H9 (cell line): Measurements from ENCODE around the gene NEURL1. TPM values are rescaled to one million over a fixed set of nuclear protein-coding genes. Genes with fewer than 3 reads are reported as not detected.

ENCODE experiments used
- DNase-seq: peaks from one replicate; pipeline ENCODE4 v3.0.0-alpha.2; 2017
- H2AFZ ChIP-seq: one replicate; pipeline ENCODE4 v1.6.1; 2013; ENCODE audit warnings: mild to moderate bottlenecking, low read length, control low read depth, moderate library complexity
- H2AK5ac ChIP-seq: 2 replicates; pipeline ENCODE4 v1.6.1; 2013; ENCODE audit warnings: low read length, control low read depth, mixed read lengths; ENCODE audit not compliant: insufficient read length
- H2BK120ac ChIP-seq: one replicate; pipeline ENCODE4 v1.6.1; 2013; ENCODE audit warnings: low read depth, mild to moderate bottlenecking, low read length, control low read depth, inconsistent platforms; ENCODE audit not compliant: poor library complexity, severe bottlenecking
- H2BK12ac ChIP-seq: 2 replicates; pipeline ENCODE4 v1.6.1; 2013; ENCODE audit warnings: low read length, control low read depth, mixed read lengths, low read depth; ENCODE audit not compliant: insufficient read length
- H2BK15ac ChIP-seq: 2 replicates; pipeline ENCODE4 v1.6.1; 2013; ENCODE audit warnings: low read depth, low read length, control low read depth
- H2BK20ac ChIP-seq: one replicate; pipeline ENCODE4 v1.6.1; 2013; ENCODE audit warnings: low read depth, mild to moderate bottlenecking, low read length, control low read depth, inconsistent platforms; ENCODE audit not compliant: poor library complexity, severe bottlenecking
- H2BK5ac ChIP-seq: 2 replicates; pipeline ENCODE4 v1.6.1; 2013; ENCODE audit warnings: low read length, control low read depth, mixed read lengths; ENCODE audit not compliant: insufficient read length
- H3K14ac ChIP-seq: 2 replicates; pipeline ENCODE4 v1.6.1; 2013; ENCODE audit warnings: low read length, control low read depth; ENCODE audit not compliant: insufficient read depth
- H3K18ac ChIP-seq: 2 replicates; pipeline ENCODE4 v1.6.1; 2013; ENCODE audit warnings: low read depth, mild to moderate bottlenecking, mixed read lengths, low read length, control low read depth; ENCODE audit not compliant: insufficient read length
- H3K23ac ChIP-seq: 2 replicates; pipeline ENCODE4 v1.6.1; 2013; ENCODE audit warnings: low read length, control low read depth, mixed read lengths, low read depth; ENCODE audit not compliant: insufficient read length
- H3K23me2 ChIP-seq: 2 replicates; pipeline ENCODE4 v1.6.1; 2013; ENCODE audit warnings: low read depth, mild to moderate bottlenecking, mixed read lengths, low read length, control low read depth; ENCODE audit not compliant: insufficient read length, poor library complexity, severe bottlenecking
- H3K27ac ChIP-seq: 2 replicates; pipeline ENCODE4 v1.5.1; 2013; ENCODE audit warnings: low read length, control low read depth, mixed read lengths, low read depth; ENCODE audit not compliant: insufficient read length
- H3K27me3 ChIP-seq: 2 replicates; pipeline ENCODE4 v1.6.1; 2013; ENCODE audit warnings: low read length, control low read depth, inconsistent platforms; ENCODE audit not compliant: insufficient read depth
- H3K4ac ChIP-seq: 2 replicates; pipeline ENCODE4 v1.6.1; 2013; ENCODE audit warnings: low read depth, mild to moderate bottlenecking, control low read depth, inconsistent platforms, low read length, moderate library complexity
- H3K4me1 ChIP-seq: 2 replicates; pipeline ENCODE4 v1.6.1; 2013; ENCODE audit warnings: low read length, control low read depth, inconsistent platforms; ENCODE audit not compliant: insufficient read depth
- H3K4me2 ChIP-seq: 2 replicates; pipeline ENCODE4 v1.6.1; 2013; ENCODE audit warnings: low read length, control low read depth, mixed read lengths; ENCODE audit not compliant: insufficient read length, insufficient read depth
- H3K56ac ChIP-seq: 2 replicates; pipeline ENCODE4 v1.6.1; 2013; ENCODE audit warnings: low read depth, mild to moderate bottlenecking, mixed read lengths, low read length, control low read depth; ENCODE audit not compliant: insufficient read length
- H3K79me1 ChIP-seq: 2 replicates; pipeline ENCODE4 v1.6.1; 2013; ENCODE audit warnings: low read depth, mild to moderate bottlenecking, moderate library complexity, low read length, control low read depth, inconsistent platforms; ENCODE audit not compliant: insufficient read depth, poor library complexity, severe bottlenecking
- H3K79me2 ChIP-seq: 2 replicates; pipeline ENCODE4 v1.6.1; 2013; ENCODE audit warnings: low read length, control low read depth, inconsistent platforms; ENCODE audit not compliant: insufficient read depth
- H3K9ac ChIP-seq: 2 replicates; pipeline ENCODE4 v1.6.1; 2013; ENCODE audit warnings: low read length, control low read depth, mixed read lengths; ENCODE audit not compliant: insufficient read length; ENCODE audit errors: extremely low read depth
- H3K9me3 ChIP-seq: one replicate; pipeline ENCODE4 v1.6.1; 2013; ENCODE audit warnings: low read depth, low read length, inconsistent platforms; ENCODE audit not compliant: control insufficient read depth
- H3T11ph ChIP-seq: one replicate; pipeline ENCODE4 v1.6.1; 2013; ENCODE audit warnings: mild to moderate bottlenecking, low read length, control low read depth, inconsistent platforms
- H4K20me1 ChIP-seq: one replicate; pipeline ENCODE4 v1.6.1; 2013; ENCODE audit not compliant: control insufficient read depth, insufficient read length, insufficient read depth
- H4K5ac ChIP-seq: 2 replicates; pipeline ENCODE4 v1.6.1; 2013; ENCODE audit warnings: low read depth, mild to moderate bottlenecking, mixed read lengths, low read length, control low read depth; ENCODE audit not compliant: insufficient read length
- H4K8ac ChIP-seq: replicated peaks from 2 replicates; pipeline ENCODE4 v1.6.1; 2013; ENCODE audit warnings: low read length, control low read depth, mixed read lengths, low read depth; ENCODE audit not compliant: insufficient read length
- H4K91ac ChIP-seq: 2 replicates; pipeline ENCODE4 v1.6.1; 2013; ENCODE audit warnings: low read depth, mild to moderate bottlenecking, moderate library complexity, mixed read lengths, low read length, control low read depth; ENCODE audit not compliant: insufficient read length
- H3K27ac Mint-ChIP-seq, 3 experiments: 2 replicates in 2 of 3; 3 replicates in 1 of 3; pipeline ENCODE4 v1.8.0; 2020 to 2021; ENCODE audit warnings: mixed read lengths in 3 of 3, mild to moderate bottlenecking in 1 of 3, moderate library complexity in 1 of 3
- H3K27me3 Mint-ChIP-seq: 2 replicates; pipeline ENCODE4 v1.8.0; 2021; ENCODE audit warnings: low read depth, mild to moderate bottlenecking, moderate library complexity, mixed read lengths
- H3K36me3 Mint-ChIP-seq, 3 experiments: 2 replicates in 2 of 3; 3 replicates in 1 of 3; pipeline ENCODE4 v1.8.0; 2020 to 2021; ENCODE audit warnings: low read depth in 3 of 3, mixed read lengths in 3 of 3; ENCODE audit not compliant: insufficient read depth in 1 of 3
- H3K4me1 Mint-ChIP-seq, 2 experiments: 2 replicates each; pipeline ENCODE4 v1.8.0; 2020; ENCODE audit warnings: mixed read lengths in 2 of 2
- H3K4me3 Mint-ChIP-seq, 2 experiments: 2 replicates in 1 of 2; 3 replicates in 1 of 2; pipeline ENCODE4 v1.8.0; 2020 to 2021; ENCODE audit warnings: mild to moderate bottlenecking in 2 of 2, mixed read lengths in 2 of 2, moderate library complexity in 1 of 2
- H3K9me3 Mint-ChIP-seq, 2 experiments: 2 replicates in 1 of 2; 3 replicates in 1 of 2; pipeline ENCODE4 v1.8.0; 2020; ENCODE audit warnings: mild to moderate bottlenecking in 2 of 2, mixed read lengths in 2 of 2, moderate library complexity in 1 of 2
- WGBS: extraction: QIAGEN DNeasy Blood & Tissue Kit; methylation state at CpG from one replicate; pipeline ENCODE4 v1.1.7; 2013; ENCODE audit warnings: missing lambda C conversion rate, low lambda C conversion rate, mixed read lengths; ENCODE audit not compliant: insufficient read length; ENCODE audit errors: extremely low coverage; 5-methylcytosine and 5-hydroxymethylcytosine counted together
- total RNA-seq: library from RNA; stranded (reverse); gene quantifications from 2 replicates; pipeline ENCODE4 v1.2.1, GENCODE V29; 2021
- TF ChIP-seq, protein P1 (sequence below): fragments of 200-600 bp; sonication (generic); conservative IDR thresholded peaks from 3 replicates; pipeline ENCODE4 v1.8.0; 2021; ENCODE audit warnings: antibody characterized with exemption, mild to moderate bottlenecking

NEURL1 gene
- total RNA-seq, 1 experiment from 2014 or later: 1.2 TPM

DNA sequence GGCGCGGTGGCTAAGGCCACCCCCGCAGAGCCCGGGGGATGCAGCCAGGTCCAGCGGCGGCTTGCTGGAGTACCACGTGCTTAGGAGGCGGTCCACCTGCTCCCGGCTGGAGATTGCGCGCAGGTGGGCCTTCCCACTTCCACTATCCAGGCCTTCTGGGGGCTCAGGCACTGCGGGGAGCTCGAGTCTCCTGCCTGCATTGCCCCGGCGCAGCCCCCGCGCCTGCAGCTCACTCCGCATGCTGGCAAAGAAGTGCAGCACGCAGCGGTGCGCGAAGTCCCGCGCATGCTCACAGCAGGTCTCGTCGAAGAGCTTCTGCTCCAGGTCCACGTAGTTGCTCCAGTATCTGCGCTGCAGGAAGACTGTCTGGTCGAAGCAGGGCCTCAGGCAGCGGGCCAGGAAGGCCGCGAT is 20.2 kb upstream of the NEURL1 start:
- WGBS: no CpG with 5 or more reads among the region's 32 CpGs
- Histone ChIP-seq H2BK15ac (no peak overlapping the region), H3K14ac (peak overlapping the region; percentile 10; the same call in 1 of the 2 replicates), H3K4ac (no peak overlapping the region), H3K9ac (no peak overlapping the region), H3K79me1 (no peaks in the 10 kb centered on the region), H3K4me2 (no peak overlapping the region), H3K9me3 (no peaks in the 10 kb centered on the region), H3K23ac (no peak overlapping the region), H2AFZ (no peak overlapping the region), H2AK5ac (no peak overlapping the region), H3K56ac (no peak overlapping the region), H2BK12ac (no peak overlapping the region), H2BK20ac (no peak overlapping the region), H3K27ac (no peak overlapping the region), H4K8ac (no peak overlapping the region), H2BK120ac (no peak overlapping the region), H3T11ph (no peak overlapping the region), H2BK5ac (no peak overlapping the region), H4K20me1 (no peaks in the 10 kb centered on the region), H4K5ac (no peak overlapping the region), H3K23me2 (no peaks in the 10 kb centered on the region), H3K27me3 (no peaks in the 10 kb centered on the region), H4K91ac (no peak overlapping the region), H3K18ac (no peak overlapping the region), H3K4me1 (no peaks in the 10 kb centered on the region; the same call in 1 of the 2 replicates), H3K79me2 (no peaks in the 10 kb centered on the region)
- peaks cover 23 to 37% of the 10 kb centered on the region in 2 experiments for H3K4me1 Mint-ChIP-seq
- peaks cover 4% of the 10 kb centered on the region for H3K27me3 Mint-ChIP-seq
- TF ChIP-seq, protein P1, sequence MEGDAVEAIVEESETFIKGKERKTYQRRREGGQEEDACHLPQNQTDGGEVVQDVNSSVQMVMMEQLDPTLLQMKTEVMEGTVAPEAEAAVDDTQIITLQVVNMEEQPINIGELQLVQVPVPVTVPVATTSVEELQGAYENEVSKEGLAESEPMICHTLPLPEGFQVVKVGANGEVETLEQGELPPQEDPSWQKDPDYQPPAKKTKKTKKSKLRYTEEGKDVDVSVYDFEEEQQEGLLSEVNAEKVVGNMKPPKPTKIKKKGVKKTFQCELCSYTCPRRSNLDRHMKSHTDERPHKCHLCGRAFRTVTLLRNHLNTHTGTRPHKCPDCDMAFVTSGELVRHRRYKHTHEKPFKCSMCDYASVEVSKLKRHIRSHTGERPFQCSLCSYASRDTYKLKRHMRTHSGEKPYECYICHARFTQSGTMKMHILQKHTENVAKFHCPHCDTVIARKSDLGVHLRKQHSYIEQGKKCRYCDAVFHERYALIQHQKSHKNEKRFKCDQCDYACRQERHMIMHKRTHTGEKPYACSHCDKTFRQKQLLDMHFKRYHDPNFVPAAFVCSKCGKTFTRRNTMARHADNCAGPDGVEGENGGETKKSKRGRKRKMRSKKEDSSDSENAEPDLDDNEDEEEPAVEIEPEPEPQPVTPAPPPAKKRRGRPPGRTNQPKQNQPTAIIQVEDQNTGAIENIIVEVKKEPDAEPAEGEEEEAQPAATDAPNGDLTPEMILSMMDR: no peak
- H3K36me3 Mint-ChIP-seq: no peaks in the 10 kb centered on the region
- no peaks in the 10 kb centered on the region for H3K9me3 Mint-ChIP-seq
- no peak for DNase-seq
- H3K4me3 Mint-ChIP-seq: no peak overlapping the region
- H3K27ac Mint-ChIP-seq: no peak overlapping the region; a peak in 1 of 7 replicates
